Neural cell (in vitro differentiated cells): ENCODE data around the gene KCNJ10. TPM values are rescaled to one million over a fixed set of nuclear protein-coding genes. Genes with fewer than 3 reads are reported as not detected.

Experiments
- H2AFZ ChIP-seq: fragments of 200-600, 300-800 bp; sonication (generic), shearing (Covaris generic); 2 replicates; pipeline ENCODE4 v1.6.0; 2014; ENCODE audit warnings: low read depth, mild to moderate bottlenecking, antibody characterized with exemption, low read length, moderate library complexity
- H3F3A ChIP-seq: fragments of 200-600 bp; shearing (Covaris generic); 2 replicates; pipeline ENCODE4 v1.6.1; 2016; ENCODE audit warnings: mild to moderate bottlenecking, moderate library complexity, mixed read lengths, antibody characterized with exemption, low read length; ENCODE audit not compliant: insufficient read depth, poor library complexity, severe bottlenecking
- H3K27ac ChIP-seq: fragments of 200-600, 300-800 bp; sonication (generic), shearing (Covaris generic); 2 replicates; pipeline ENCODE4 v1.5.1; 2014; ENCODE audit warnings: mild to moderate bottlenecking, low read length, moderate library complexity
- H3K27me3 ChIP-seq: fragments of 300-800, 200-600 bp; sonication (generic), shearing (Covaris generic); 2 replicates; pipeline ENCODE4 v1.6.0; 2014; ENCODE audit warnings: mild to moderate bottlenecking, low read depth, low read length, moderate library complexity; ENCODE audit not compliant: insufficient read depth
- H3K36me3 ChIP-seq: fragments of 300-800, 200-600 bp; sonication (generic), shearing (Covaris generic); 2 replicates; pipeline ENCODE4 v1.5.1; 2014; ENCODE audit warnings: mild to moderate bottlenecking, antibody characterized with exemption, low read length, moderate library complexity; ENCODE audit not compliant: insufficient read depth
- H3K4me2 ChIP-seq: fragments of 300-800, 200-600 bp; sonication (generic), shearing (Covaris generic); 2 replicates; pipeline ENCODE4 v1.6.0; 2014; ENCODE audit warnings: mild to moderate bottlenecking, low read length
- H3K4me3 ChIP-seq: fragments of 300-800, 200-600 bp; sonication (generic), shearing (Covaris generic); 2 replicates; pipeline ENCODE4 v1.5.1; 2014; ENCODE audit warnings: mild to moderate bottlenecking, low read length, moderate library complexity
- H3K79me2 ChIP-seq: fragments of 200-600 bp; shearing (Covaris generic); replicated peaks from 2 replicates; pipeline ENCODE4 v1.6.0; 2014; ENCODE audit warnings: mild to moderate bottlenecking, low read length, moderate library complexity; ENCODE audit not compliant: insufficient read depth
- H3K9ac ChIP-seq: fragments of 300-800, 200-600 bp; sonication (generic), shearing (Covaris generic); 2 replicates; pipeline ENCODE4 v1.6.1; 2016; ENCODE audit warnings: mild to moderate bottlenecking, low read length, mixed read lengths
- H3K9me2 ChIP-seq: fragments of 200-600 bp; shearing (Covaris generic); 2 replicates; pipeline ENCODE4 v1.6.1; 2016; ENCODE audit warnings: mild to moderate bottlenecking, low read length, mixed read lengths; ENCODE audit not compliant: insufficient read depth
- H3K9me3 ChIP-seq: fragments of 200-600, 300-800 bp; sonication (generic), shearing (Covaris generic); 2 replicates; pipeline ENCODE4 v1.6.1; 2016; ENCODE audit warnings: mild to moderate bottlenecking, mixed run types, low read length, moderate library complexity, mixed read lengths
- H4K20me1 ChIP-seq: fragments of 200-600 bp; shearing (Covaris generic); 2 replicates; pipeline ENCODE4 v1.6.1; 2016; ENCODE audit warnings: mild to moderate bottlenecking, mixed run types; ENCODE audit not compliant: insufficient read depth
- EP300 ChIP-seq: fragments of 450-650 bp; conservative IDR thresholded peaks from 2 replicates; pipeline ENCODE4 v1.6.1; 2014; ENCODE audit warnings: antibody characterized with exemption, mild to moderate bottlenecking, moderate library complexity; ENCODE audit not compliant: poor library complexity, severe bottlenecking
- EZH2 ChIP-seq: fragments of 200-600, 300-800 bp; shearing (Covaris generic), sonication (generic); IDR thresholded peaks from 2 replicates; pipeline ENCODE4 v1.6.1; 2014; ENCODE audit warnings: antibody characterized with exemption, low read length, borderline replicate concordance, mild to moderate bottlenecking; ENCODE audit not compliant: insufficient read depth, poor library complexity, severe bottlenecking
- MXI1 ChIP-seq: fragments of 450-650 bp; conservative IDR thresholded peaks from 2 replicates; pipeline ENCODE4 v1.6.1; 2014; ENCODE audit warnings: antibody characterized with exemption, mild to moderate bottlenecking; ENCODE audit not compliant: poor library complexity, severe bottlenecking
- POLR2AphosphoS5 ChIP-seq: IDR thresholded peaks from 2 replicates; pipeline ENCODE4 v1.6.1; 2012
- RAD21 ChIP-seq: fragments of 450-650 bp; conservative IDR thresholded peaks from 2 replicates; pipeline ENCODE4 v1.6.1; 2014; ENCODE audit warnings: antibody characterized with exemption, mild to moderate bottlenecking, moderate library complexity
- SMC3 ChIP-seq: fragments of 450-650 bp; conservative IDR thresholded peaks from 2 replicates; pipeline ENCODE4 v1.6.1; 2014; ENCODE audit warnings: antibody characterized with exemption, mild to moderate bottlenecking, moderate library complexity; ENCODE audit not compliant: poor library complexity
- TAF1 ChIP-seq: IDR thresholded peaks from 2 replicates; pipeline ENCODE4 v1.6.1; 2012; ENCODE audit warnings: low read depth
- polyA plus RNA-seq: library from polyadenylated mRNA; depleted of rRNA; stranded (reverse); fragments of >200 nt; gene quantifications from 2 replicates; pipeline ENCODE4 v1.2.3, GENCODE V29; 2014
- TF ChIP-seq, protein P1 (sequence below): IDR thresholded peaks from 2 replicates; pipeline ENCODE4 v1.6.1; 2012; ENCODE audit warnings: borderline replicate concordance
- TF ChIP-seq, protein P2 (sequence below): fragments of 450-650 bp; IDR thresholded peaks from 2 replicates; pipeline ENCODE4 v1.5.1; 2014; ENCODE audit warnings: antibody characterized with exemption, mild to moderate bottlenecking, moderate library complexity; ENCODE audit not compliant: poor library complexity, severe bottlenecking

Gene KCNJ10
- polyA plus RNA-seq, 1 donor from 2014 or later: not detected

DNA sequence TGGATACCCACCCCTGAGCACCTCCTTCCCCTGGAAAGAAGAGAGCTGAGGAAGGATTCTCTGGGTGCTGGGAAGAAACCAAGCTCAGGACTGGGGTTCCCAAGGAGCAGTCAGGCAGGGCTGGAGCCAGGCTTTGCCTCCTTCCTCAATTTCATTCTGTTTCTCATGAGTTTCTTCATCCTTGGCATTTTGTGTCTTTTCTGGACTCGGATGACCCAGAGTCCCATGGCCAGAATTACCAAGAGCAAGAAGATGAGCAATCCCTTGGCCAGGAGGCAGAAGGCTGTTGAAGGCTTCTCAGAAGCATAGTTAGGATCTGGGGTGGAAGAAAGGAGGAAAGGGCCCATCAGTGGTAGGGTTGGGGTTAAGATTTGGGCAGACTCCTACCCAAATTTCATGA lies 118.4 kb downstream of the KCNJ10 start:
- Histone ChIP-seq H3K4me2 (no peak overlapping the region), H3F3A (no peaks in the 10 kb centered on the region), H3K9me3 (no peaks in the 10 kb centered on the region), H3K36me3 (no peaks in the 10 kb centered on the region), H3K27ac (no peak overlapping the region), H3K27me3 (no peaks in the 10 kb centered on the region), H2AFZ (no peak overlapping the region), H3K79me2 (no peaks in the 10 kb centered on the region), H3K4me3 (no peak overlapping the region), H3K9ac (no peak overlapping the region), H4K20me1 (no peaks in the 10 kb centered on the region), H3K9me2 (no peaks in the 10 kb centered on the region)
- TF ChIP-seq EZH2: no peak
- TF ChIP-seq, protein P1, sequence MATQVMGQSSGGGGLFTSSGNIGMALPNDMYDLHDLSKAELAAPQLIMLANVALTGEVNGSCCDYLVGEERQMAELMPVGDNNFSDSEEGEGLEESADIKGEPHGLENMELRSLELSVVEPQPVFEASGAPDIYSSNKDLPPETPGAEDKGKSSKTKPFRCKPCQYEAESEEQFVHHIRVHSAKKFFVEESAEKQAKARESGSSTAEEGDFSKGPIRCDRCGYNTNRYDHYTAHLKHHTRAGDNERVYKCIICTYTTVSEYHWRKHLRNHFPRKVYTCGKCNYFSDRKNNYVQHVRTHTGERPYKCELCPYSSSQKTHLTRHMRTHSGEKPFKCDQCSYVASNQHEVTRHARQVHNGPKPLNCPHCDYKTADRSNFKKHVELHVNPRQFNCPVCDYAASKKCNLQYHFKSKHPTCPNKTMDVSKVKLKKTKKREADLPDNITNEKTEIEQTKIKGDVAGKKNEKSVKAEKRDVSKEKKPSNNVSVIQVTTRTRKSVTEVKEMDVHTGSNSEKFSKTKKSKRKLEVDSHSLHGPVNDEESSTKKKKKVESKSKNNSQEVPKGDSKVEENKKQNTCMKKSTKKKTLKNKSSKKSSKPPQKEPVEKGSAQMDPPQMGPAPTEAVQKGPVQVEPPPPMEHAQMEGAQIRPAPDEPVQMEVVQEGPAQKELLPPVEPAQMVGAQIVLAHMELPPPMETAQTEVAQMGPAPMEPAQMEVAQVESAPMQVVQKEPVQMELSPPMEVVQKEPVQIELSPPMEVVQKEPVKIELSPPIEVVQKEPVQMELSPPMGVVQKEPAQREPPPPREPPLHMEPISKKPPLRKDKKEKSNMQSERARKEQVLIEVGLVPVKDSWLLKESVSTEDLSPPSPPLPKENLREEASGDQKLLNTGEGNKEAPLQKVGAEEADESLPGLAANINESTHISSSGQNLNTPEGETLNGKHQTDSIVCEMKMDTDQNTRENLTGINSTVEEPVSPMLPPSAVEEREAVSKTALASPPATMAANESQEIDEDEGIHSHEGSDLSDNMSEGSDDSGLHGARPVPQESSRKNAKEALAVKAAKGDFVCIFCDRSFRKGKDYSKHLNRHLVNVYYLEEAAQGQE: no peak
- TF ChIP-seq SMC3: no peak
- no peak for TF ChIP-seq POLR2AphosphoS5
- TF ChIP-seq, protein P2, sequence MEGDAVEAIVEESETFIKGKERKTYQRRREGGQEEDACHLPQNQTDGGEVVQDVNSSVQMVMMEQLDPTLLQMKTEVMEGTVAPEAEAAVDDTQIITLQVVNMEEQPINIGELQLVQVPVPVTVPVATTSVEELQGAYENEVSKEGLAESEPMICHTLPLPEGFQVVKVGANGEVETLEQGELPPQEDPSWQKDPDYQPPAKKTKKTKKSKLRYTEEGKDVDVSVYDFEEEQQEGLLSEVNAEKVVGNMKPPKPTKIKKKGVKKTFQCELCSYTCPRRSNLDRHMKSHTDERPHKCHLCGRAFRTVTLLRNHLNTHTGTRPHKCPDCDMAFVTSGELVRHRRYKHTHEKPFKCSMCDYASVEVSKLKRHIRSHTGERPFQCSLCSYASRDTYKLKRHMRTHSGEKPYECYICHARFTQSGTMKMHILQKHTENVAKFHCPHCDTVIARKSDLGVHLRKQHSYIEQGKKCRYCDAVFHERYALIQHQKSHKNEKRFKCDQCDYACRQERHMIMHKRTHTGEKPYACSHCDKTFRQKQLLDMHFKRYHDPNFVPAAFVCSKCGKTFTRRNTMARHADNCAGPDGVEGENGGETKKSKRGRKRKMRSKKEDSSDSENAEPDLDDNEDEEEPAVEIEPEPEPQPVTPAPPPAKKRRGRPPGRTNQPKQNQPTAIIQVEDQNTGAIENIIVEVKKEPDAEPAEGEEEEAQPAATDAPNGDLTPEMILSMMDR: no peak
- no peak for TF ChIP-seq MXI1
- no peak for TF ChIP-seq RAD21

DNA sequence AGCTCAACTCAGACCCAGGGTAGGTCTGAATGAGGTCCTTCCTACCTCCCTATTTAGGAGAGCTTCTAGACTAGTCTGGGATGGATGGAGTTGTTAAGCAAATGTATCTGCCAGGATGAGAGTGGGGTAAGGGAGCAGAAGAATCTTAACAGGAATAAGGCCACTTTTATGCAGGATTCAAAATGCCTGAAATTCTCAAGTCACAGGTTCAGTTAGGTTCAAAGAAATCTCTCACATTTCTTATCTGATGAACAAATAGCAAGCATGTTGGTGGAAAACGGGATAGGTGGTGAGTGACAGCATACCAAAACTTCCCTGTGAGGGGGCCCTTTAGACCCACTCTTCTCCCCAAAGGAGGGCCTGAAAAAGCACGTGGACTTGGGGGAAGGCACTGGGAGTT lies 118.9 kb downstream of the KCNJ10 start:
- H3K4me2 ChIP-seq: no peak overlapping the region
- no peaks in the 10 kb centered on the region for H3K36me3 ChIP-seq
- no peaks in the 10 kb centered on the region for H3K79me2 ChIP-seq
- H2AFZ ChIP-seq: no peak overlapping the region
- no peak overlapping the region for H3K27ac ChIP-seq
- H3K9me2 ChIP-seq: no peaks in the 10 kb centered on the region
- no peaks in the 10 kb centered on the region for H3K27me3 ChIP-seq
- H3K9ac ChIP-seq: no peak overlapping the region
- no peaks in the 10 kb centered on the region for H3K9me3 ChIP-seq
- no peaks in the 10 kb centered on the region for H4K20me1 ChIP-seq
- no peak overlapping the region for H3K4me3 ChIP-seq
- H3F3A ChIP-seq: no peaks in the 10 kb centered on the region
- TF ChIP-seq RAD21 (no peak), POLR2AphosphoS5 (no peak), TAF1 (no peak), SMC3 (no peak), EP300 (no peak), MXI1 (no peak), EZH2 (no peak)
- TF ChIP-seq, protein P1: no peak
- TF ChIP-seq, protein P2: no peak
